Measurements from ENCODE around the gene PEX11G.
"Not testable (repeated sequence)": the region's sequence is repeated elsewhere in the genome, so short reads cannot be mapped to it uniquely, and the experiment has no call there.

The PEX11G gene

DNA sequence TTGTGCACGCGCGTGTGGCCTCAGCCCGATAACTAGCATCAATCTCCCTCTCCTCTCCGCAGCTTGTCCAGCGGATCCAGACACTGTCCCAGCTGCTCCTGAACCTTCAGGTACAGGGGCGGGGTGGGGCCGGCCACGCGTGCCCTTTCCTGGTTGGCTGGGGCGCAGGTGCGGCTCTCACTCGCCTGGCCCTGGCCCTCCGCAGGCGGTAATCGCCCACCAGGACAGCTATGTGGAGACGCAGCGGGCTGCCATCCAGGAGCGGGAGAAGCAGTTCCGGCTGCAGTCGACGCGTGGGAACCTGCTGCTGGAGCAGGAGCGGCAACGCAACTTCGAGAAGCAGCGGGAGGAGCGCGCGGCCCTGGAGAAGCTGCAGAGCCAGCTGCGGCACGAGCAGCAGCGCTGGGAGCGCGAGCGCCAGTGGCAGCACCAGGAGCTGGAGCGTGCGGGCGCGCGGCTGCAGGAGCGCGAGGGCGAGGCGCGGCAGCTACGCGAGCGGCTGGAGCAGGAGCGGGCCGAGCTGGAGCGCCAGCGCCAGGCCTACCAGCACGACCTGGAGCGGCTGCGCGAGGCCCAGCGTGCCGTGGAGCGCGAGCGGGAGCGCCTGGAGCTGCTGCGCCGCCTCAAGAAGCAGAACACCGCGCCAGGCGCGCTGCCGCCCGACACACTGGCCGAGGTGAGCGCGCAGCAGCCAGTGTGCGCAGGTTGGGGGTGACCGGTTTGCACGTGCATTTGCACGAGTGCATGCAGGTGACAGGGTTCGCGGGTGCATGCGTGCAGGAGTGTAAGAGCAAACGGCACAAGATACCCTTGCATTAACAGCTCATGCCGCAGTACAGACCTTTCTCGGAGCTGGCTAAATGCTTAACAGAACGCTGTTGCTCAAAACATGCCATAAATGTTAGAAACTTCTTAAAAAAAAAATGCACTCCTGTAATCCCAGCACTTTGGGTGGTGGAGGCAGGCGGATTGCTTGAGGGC is 21.5 kb downstream of the PEX11G start:
- no peak for DNase-seq (ENCODE audit: low read depth)

DNA sequence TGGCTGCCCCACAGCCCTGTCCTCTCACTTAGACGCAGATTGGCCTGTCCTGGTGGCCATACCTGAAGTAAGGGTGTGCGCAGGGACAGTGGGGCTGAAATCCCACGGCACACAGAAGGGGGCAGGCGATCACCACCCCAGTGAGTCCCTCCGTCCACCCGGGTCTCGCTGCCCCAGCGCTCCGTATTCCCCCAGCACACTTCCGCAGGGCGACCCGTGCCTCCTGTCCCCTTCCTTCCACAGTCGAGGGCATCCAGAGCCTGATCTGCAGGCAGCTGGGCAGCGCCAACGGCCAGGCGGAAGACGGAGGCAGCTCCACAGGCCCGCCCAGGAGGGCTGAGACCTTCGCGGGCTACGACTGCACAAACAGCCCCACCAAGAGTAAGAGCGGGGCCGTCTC is 25.3 kb downstream of the PEX11G start:
- no peak for DNase-seq (ENCODE audit: low read depth)

DNA sequence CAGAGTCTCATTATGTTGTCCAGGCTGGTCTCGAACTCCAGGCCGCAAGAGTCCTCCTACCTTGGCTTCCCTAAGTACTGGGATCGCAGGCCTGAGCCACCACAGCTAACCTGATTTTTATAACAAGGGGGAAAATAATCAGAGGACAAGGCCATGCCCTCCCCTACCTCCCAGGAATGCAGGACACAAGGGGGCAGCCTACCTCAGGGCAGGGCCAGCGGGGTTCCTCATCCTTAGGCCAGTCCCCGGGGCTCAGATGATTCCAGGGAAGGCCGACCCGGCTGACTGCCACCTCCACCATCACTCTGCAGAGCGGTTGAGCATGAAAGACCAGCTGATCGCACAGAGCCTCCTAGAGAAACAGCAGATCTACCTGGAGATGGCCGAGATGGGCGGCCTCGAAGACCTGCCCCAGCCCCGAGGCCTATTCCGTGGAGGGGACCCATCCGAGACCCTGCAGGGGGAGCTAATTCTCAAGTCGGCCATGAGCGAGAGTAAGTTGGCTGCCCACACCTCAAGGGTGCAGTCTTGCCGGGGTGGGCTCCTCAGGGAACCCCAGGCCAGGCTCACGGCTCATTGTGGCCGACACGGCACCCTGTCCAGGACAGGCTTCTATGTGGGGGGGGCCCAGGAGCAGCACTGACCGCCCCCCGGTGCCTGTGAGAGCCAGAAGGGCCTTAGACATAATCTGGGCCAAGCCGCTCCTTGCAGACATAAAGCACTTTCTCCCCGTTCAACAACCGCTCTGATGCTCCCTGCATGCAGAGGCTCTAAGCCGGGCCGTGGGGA is 26.8 kb downstream of the PEX11G start:
- DNase-seq (ENCODE audit: low read depth) = no peak

DNA sequence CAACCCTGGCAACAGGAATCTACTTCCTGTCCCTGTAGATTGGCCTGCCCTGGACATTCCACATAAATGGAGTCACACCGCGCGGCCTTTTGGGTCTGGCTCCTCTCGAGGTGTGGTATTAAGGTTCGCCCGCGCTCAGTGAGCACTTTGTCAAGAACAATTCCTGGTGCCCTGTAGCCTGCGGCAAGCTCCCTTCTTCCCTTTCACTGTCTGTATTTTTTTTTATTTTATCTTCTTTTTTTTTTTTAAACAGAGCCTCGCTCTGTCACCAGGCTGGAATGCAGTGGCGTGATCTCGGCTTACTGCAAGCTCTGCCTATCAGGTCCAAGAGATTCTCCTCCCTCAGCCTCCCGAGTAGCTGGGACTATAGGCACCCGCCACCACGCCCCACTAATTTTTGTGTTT is 28.3 kb downstream of the PEX11G start:
- DNase-seq (ENCODE audit: low read depth) = no peak

DNA sequence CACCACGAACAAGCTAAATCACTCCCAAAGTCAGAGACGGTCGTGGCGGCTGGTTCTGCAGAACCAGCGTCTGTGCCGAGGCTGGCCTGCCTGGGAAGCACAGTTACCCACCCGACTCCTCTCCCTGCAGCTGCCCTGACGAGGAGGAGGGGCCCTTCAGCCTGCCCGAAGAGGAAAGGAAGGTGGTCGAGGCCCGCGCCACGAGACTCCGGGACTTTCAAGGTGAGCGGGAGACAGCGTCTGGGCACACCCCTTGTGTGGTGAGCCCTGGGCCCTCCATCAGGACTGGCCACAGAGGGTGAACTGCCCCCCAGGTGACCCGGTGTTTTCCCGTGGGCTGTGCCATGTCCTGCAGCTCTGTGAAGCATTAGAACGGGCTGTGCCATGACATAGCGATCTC is 29.1 kb downstream of the PEX11G start:
- DNase-seq (ENCODE audit: low read depth) = no peak

DNA sequence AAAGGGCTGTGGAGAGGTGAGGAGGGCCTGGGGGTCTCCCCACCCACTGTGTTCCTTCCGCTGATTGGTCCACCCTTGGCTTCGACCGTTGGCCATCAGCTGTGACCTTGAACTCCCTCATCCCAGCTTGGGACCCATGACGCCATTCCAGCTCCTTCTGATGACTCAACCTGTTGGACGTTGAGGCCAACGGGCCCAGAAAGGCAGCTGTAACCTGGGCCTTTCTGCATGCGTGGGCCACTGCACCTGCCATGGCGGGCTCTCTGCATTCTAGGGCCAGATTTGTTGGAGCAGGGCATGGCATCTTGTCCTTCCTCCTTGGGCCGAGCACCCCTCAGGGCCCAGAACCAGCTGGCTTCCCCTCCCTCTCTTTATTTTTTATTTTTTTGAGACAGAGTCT is 30.2 kb downstream of the PEX11G start:
- DNase-seq (ENCODE audit: low read depth) = no peak

DNA sequence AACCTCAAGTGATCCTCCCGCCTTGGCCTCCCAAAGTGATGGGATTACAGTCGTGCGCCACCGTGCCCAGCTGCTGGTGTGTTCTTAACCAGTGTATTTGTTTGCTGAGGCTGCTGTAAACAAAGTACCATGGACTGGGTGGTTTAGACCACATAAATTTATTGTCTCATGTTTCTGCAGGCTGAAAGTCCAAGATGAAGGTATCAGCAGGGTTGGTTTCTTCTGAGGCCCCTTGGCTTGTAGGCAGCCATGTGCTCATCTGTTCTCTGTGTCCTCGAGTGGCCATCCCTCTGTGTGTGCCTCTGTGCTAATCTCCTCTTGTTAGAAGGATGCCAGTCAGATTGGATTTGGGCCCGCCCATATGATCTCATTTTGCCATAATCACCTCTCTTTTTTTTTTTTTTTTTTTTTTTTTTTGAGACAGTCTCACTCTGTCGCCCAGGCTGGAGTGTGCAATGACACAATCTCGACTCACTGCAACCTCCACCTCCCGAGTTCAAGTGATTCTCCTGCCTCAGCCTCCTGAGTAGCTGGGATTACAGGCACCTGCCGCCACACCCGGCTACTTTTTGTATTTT is 31.8 kb downstream of the PEX11G start:
- DNase-seq (ENCODE audit: low read depth) = no peak

DNA sequence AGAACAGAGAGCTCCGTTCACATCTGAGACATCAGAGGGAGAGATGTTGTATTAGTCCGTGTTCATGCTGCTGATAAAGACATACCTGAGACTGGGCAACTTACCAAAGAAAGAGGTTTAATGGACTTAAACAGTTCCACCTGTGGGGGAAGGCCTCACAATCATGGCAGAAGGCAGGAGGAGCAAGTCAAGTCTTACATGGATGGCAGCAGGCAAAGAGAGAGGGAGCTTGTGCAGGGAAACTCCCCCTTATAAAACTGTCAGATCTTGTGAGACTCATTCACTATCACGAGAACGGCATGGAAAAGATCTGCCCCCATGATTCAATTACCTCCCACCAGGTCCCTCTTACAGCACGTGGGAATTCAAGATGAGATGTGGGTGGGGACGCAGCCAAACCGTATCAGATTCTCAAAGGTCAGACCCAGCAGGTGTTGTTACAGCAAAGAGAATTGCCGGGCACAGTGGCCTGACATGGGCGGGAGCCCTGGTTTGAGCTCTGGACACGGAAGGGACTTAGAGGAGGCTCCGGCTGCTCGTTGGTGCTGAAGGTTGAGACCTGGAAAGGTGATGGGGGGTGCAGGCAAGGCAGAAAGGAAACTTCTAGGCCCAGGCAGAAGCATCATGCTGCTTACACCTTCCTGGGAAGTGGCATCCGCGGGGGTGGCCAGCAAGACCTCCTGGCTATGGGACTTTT is 33.1 kb downstream of the PEX11G start:
- no peak for DNase-seq (ENCODE audit: low read depth)

DNA sequence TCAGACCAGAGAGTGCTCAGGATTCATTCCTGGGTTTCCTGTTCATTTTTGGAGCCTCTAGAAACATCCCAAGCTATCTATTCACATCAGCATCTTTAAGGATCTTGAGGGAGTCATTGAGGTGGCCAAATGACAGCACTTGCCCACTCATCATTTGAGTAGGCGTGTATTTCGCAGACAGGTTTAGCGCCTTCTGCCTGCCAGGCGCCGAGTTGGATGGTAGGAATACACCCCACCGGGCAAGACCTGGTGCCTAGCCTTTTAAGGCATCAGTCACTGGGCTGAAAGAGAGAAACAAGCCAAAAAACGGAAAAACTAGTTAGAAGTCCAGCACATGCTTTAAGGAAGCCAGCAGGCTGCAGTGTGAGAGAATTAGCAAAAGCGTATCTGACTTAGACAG is 33.8 kb downstream of the PEX11G start:
- no peak for DNase-seq (ENCODE audit: low read depth)

DNA sequence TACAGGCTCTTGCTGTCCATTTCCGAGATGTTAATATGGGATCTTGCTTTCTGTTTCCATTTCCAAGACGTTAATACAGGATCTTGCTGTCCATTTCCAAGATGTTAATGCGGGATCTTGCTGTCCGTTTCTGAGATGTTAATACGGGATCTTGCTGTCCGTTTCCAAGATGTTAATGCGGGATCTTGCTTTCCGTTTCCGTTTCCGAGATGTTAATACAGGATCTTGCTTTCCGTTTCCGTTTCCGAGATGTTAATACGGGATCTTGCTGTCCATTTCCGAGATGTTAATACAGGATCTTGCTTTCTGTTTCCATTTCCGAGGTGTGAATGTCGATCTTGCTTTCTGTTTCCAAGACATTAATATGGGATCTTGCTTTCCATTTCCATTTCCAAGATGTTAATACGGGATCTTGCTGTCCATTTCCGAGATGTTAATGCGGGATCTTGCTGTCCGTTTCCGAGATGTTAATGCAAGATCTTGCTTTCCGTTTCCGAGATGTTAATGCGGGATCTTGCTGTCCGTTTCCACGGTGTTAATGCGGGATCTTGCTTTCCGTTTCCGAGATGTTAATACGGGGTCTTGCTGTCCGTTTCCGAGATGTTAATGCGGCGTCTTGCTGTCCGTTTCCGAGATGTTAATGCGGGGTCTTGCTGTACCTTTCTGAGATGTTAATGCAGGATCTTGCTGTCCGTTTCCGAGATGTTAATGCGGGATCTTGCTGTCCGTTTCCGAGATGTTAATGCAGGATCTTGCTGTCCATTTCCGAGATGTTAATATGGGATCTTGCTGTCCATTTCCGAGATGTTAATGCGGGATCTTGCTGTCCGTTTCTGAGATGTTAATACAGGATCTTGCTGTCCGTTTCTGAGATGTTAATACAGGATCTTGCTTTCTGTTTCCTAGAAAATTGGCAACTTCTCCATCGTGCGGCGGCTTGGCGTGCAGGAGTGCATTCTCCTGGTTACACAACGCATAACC is 38.3 kb downstream of the PEX11G start:
- no peak for DNase-seq (ENCODE audit: low read depth)

DNA sequence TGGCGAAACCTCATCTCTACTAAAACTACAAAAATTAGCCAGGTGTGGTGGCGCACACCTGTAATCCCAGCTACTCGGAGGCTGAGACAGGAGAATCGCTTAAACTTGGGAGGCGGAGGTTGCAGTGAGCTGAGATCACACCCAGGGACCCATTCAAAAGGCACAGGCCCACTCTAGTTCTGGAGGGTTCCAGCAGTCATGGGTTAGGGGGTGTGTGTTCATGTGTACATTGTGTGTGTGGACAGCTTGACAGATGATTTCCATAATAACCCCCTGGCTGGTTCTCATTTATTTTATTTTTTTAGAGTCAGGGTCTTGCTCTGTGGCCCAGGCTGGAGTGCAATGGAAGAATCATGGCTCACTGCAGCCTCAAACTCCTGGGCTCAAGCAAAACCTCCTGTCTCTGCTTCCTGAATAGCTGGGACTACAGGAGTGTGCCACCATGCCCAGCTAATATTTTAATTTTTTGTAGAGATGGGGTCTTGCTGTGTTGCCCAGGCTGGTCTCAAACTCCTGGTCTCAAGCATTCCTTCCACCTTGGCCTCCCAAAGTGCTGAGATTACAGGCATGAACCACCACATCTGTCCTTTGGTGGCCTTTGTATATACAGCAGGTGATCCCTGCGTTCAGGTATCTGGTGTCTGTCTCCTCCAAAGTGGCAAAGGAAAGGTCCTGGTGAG is 39.3 kb downstream of the PEX11G start:
- DNase-seq (ENCODE audit: low read depth) = not testable (repeated sequence)

DNA sequence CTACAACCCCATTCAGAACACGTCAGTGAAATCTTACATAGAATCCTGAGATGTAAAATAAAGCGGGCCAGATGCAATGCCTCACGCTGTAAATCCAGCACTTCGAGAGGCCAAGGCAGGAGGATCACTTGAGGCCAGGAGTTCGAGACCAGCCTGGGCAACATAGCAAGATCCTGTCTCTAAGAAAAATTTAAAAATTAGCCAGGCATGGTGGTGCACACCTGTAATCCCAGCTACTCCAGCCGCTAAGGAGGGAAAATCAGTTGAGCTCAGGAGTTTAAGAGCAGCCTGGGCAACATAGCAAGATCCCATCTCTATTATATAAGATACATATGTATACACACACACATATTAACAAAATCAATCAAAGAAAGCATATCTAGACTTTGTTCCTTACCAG is 41.2 kb downstream of the PEX11G start:
- DNase-seq (ENCODE audit: low read depth) = no peak

DNA sequence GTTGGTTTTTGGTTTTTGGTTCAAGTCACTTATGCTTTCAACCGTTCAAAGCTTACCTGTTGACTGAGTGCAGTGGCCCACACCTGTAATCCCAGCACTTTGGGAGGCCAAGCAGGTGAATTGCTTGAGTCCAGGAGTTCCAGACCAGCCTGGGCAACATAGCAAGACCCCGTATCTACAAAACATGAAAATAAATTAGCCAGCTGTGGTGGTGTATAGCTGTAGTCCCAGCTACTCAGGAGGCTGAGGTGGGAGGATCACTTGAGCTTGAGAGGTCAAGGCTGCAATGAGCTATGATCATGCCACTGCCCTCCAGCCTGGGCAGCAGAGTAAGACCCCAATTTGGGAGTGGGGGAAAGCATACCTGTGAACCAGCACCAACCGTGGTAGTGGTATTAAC is 43.7 kb downstream of the PEX11G start:
- no peak for DNase-seq (ENCODE audit: low read depth)

DNA sequence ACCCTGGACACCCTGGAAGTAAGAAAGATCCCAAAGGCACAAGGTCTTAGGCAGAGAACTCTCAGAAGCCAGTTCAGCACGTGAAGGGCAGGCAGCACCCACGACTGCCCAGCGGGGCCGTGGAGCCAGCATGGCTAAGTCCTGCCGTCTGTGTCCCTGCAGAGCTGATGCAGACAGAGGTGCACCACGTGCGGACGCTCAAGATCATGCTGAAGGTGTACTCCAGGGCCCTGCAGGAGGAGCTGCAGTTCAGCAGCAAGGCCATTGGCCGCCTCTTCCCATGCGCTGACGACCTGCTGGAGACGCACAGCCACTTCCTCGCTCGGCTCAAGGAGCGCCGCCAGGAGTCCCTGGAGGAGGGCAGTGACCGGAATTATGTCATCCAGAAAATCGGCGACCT is 44.8 kb downstream of the PEX11G start:
- DNase-seq (ENCODE audit: low read depth) = no peak

DNA sequence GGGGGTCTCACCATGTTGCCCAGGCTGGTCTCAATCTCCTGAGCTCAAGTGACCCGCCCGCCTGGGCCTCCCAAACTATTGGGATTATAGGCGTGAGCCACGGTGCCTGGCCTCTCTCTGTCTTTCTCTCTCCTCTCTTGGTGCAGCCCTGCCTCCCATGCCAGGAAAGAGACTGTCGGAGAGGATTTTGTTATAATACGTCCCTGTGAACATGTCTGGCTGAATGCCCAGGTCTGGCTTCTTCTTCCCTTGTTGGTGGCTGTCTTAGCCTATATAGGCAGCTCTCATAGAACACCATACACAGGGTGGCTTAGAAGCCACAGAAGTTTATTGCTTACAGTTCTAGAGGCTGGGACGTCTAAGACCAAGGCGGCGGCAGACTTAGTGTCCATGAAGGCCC is 46.4 kb downstream of the PEX11G start:
- DNase-seq (ENCODE audit: low read depth) = no peak

DNA sequence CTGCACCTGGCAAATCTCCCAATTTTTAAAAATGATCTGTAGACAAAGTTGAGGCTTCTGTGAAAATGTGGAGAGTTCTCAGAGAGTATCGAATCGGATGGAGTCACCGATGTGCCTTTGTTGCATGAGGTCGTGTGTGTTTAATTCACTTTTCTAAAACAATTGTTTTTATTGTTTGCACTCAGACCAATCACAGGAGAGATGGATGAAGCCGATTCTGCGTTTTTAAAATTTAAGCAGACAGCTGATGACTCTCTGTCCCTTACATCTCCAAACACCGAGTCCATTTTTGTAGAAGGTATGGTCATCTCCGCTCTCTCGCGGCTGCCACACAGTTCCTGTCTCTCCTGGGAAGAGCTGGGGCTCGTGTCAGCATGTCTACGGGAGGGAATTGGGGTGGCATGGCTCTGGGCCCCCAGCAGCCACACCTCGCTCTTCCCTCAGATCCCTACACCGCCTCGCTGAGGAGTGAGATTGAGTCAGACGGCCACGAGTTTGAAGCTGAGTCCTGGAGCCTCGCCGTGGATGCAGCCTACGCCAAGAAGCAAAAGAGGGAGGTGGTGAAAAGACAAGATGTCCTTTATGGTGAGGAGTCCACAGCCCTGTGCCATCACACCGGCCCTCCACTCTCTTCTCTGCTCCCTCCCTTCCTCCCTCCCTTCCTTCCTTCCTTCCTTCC is 47.2 kb downstream of the PEX11G start:
- DNase-seq (ENCODE audit: low read depth) = no peak

DNA sequence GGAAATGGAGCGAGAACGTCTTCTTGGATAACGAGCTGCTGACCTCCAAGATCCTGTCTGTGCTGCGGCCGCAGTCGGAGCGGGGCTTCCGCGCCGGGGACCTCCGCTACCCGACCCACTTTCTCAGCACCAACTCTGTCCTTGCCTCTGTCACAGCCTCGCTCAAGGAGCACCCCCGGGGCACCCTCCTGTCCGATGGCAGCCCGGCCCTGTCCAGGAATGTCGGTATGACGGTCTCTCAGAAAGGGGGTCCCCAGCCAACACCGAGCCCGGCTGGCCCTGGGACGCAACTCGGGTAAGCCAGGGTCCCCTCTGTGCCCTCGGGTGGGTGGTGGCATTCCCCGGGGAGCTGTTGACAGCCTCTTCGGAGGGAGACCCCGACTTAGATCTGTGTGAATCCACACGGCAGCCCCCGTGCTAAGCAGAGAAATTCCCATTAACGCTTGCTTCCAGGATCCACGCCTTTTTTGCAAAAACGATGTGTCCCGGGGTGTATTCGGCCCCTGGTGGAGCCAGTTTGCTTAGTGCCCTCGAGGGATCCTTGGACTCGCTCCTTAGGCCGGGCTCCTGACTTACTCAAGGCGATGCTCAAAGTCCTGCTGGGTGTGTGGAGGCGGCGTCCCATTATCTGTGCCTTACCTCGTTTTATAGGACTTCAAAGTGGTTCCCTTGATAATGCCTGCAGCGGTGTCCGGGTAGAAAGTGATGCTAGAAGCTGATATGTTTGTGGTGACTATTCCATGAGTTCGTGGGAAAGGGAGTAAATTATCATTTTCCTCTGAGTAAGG is 48.5 kb downstream of the PEX11G start:
- DNase-seq (ENCODE audit: low read depth) = no peak

DNA sequence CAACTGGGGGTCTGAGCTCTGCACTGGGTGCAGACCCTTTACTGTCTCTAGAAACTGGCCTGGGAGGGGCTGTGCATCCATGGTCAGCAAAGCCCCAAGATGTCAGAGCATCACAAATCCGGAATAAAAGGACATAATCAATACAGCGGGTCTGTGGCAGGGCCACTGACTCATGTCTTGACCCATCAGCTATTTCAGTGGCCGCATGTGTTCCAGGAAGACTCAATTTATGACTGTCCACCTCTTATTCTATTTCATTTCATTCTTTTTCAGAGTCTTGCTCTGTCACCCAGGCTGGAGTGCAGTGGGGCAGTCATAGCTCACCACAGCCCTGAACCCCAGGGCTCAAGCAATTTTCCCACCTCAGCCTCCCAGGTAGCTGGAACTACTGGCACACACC is 53.2 kb downstream of the PEX11G start:
- DNase-seq (ENCODE audit: low read depth) = no peak

DNA sequence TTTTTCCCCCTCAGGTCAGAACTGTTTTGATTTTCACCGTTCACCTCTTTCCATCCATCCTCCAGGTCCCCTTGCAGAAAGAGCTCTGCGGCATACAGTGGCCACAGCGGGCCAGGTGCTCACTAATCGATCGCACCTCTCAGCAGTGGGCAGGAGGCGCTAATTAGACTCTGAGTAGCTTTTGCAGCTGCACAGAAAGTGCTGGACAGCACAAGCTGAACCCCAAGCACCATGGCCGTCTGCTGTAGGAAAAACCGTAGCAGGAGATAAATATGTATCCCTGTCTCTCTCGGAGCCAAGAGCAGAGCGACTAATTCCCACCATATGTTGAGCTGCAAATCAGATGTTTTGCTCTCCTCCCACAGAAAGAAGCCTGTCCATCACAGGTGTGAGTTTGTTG is 54.4 kb downstream of the PEX11G start:
- DNase-seq (ENCODE audit: low read depth) = no peak

Measured in activated T-cell treated with anti-CD3 and anti-CD28 coated beads for 48 hours (primary cell).